GM12878 (cell line): ENCODE results near the gene THNSL1.

Source experiments
- EZH2 ChIP-seq: IDR thresholded peaks from 2 replicates; pipeline ENCODE4 v1.6.1; 2012; ENCODE audit warnings: low read depth, mild to moderate bottlenecking, control low read depth, inconsistent platforms, low read length, borderline replicate concordance; ENCODE audit not compliant: control insufficient read depth
- HDGF ChIP-seq: fragments of 450-650 bp; IDR thresholded peaks from 2 replicates; pipeline ENCODE4 v1.6.1; 2016; ENCODE audit warnings: antibody characterized with exemption
- KDM1A ChIP-seq: fragments of 200-600 bp; sonication (generic); IDR thresholded peaks from 2 replicates; pipeline ENCODE4 v1.6.1; 2016; ENCODE audit warnings: borderline replicate concordance
- POLR2A ChIP-seq: IDR thresholded peaks from 2 replicates; pipeline ENCODE4 v1.6.1; 2011; ENCODE audit warnings: low read depth, mild to moderate bottlenecking, low read length
- POLR2AphosphoS5 ChIP-seq: IDR thresholded peaks from 2 replicates; pipeline ENCODE4 v1.6.1; 2011; ENCODE audit warnings: mild to moderate bottlenecking, low read length, inconsistent platforms
- RFX5 ChIP-seq: IDR thresholded peaks from 2 replicates; pipeline ENCODE4 v1.6.1; 2011; ENCODE audit warnings: low read depth, low read length, improper control_type of control experiment
- SP1 ChIP-seq: IDR thresholded peaks from one replicate; pipeline ENCODE4 v1.6.1; 2011; ENCODE audit warnings: low read depth, low read length
- TCF7 ChIP-seq: IDR thresholded peaks from 2 replicates; pipeline ENCODE4 v1.6.1; 2014; ENCODE audit warnings: antibody characterized with exemption, borderline replicate concordance
- TF ChIP-seq, protein P1 (sequence below), 3 experiments: IDR thresholded peaks in 2 of 3; conservative IDR thresholded peaks in 1 of 3; 2 replicates each; pipeline ENCODE4 v1.5.1; 2011; ENCODE audit warnings: low read depth in 3 of 3, low read length in 3 of 3, mild to moderate bottlenecking in 3 of 3, control low read depth in 2 of 3, moderate library complexity in 2 of 3, inconsistent platforms in 1 of 3, mixed read lengths in 1 of 3; ENCODE audit not compliant: control insufficient read depth in 2 of 3, insufficient read depth in 1 of 3; ENCODE audit errors: extremely low read depth in 1 of 3

GRCh38 chr10:25075825-25076224 is 59.4 kb downstream of the THNSL1 start:
- TF ChIP-seq, protein P1, sequence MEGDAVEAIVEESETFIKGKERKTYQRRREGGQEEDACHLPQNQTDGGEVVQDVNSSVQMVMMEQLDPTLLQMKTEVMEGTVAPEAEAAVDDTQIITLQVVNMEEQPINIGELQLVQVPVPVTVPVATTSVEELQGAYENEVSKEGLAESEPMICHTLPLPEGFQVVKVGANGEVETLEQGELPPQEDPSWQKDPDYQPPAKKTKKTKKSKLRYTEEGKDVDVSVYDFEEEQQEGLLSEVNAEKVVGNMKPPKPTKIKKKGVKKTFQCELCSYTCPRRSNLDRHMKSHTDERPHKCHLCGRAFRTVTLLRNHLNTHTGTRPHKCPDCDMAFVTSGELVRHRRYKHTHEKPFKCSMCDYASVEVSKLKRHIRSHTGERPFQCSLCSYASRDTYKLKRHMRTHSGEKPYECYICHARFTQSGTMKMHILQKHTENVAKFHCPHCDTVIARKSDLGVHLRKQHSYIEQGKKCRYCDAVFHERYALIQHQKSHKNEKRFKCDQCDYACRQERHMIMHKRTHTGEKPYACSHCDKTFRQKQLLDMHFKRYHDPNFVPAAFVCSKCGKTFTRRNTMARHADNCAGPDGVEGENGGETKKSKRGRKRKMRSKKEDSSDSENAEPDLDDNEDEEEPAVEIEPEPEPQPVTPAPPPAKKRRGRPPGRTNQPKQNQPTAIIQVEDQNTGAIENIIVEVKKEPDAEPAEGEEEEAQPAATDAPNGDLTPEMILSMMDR (IDR thresholded peaks at IDR 0.05 in 2 of 3, conservative IDR thresholded peaks at IDR 0.05 in 1 of 3; ENCODE audit: control insufficient read depth in 2 of 3, extremely low read depth in 1 of 3, insufficient read depth in 1 of 3, low read depth in 3 of 3, low read length in 3 of 3), result no peak
- TF ChIP-seq POLR2AphosphoS5, result no peak
- no peak for TF ChIP-seq HDGF
- no peak for TF ChIP-seq POLR2A
- no peak for TF ChIP-seq RFX5
- TF ChIP-seq TCF7, result no peak
- no peak for TF ChIP-seq KDM1A
- TF ChIP-seq EZH2, result no peak
- no peak for TF ChIP-seq SP1
